HG03025 (cell line): ENCODE measurements around the gene OR2AE1.
A peak's percentile ranks its signal among the peaks of the same experiment; 100 is the strongest.
"Not testable (repeated sequence)": the region's sequence is repeated elsewhere in the genome, so short reads cannot be mapped to it uniquely, and the experiment has no call there.

Source experiments
- ATAC-seq: cut with Tn5 transposase; IDR thresholded peaks from one replicate; pipeline ENCODE4 v1.9.1; 2021; ENCODE audit warnings: mild to moderate bottlenecking, moderate library complexity; ENCODE audit not compliant: unreplicated experiment, low FRiP score

The OR2AE1 gene

GRCh38 chr7:99876933-99877332 is at the start of gene OR2AE1:
OR2AE1 (minus strand) TSS chr7:99877033; CDS start chr7:99877033, 0 bp downstream.
- ATAC-seq = no peak

GRCh38 chr7:99926321-99926720 is 49.5 kb upstream of the OR2AE1 start:
- ATAC-seq = no peak

- ATAC-seq = no peak
These were observed 46.4 kb upstream of the OR2AE1 start for GRCh38 chr7:99923200-99923599.

GRCh38 chr7:99920149-99920548 is 43.3 kb upstream of the OR2AE1 start:
- no peak for ATAC-seq

GRCh38 chr7:99919814-99920112 is 42.9 kb upstream of the OR2AE1 start:
- ATAC-seq = peak; percentile 4

- peak; percentile 96 for ATAC-seq
These were observed 42.4 kb upstream of the OR2AE1 start, which contains the start of gene TRIM4 for GRCh38 chr7:99918959-99919813. TRIM4 (minus strand) TSS chr7:99919530; CDS start chr7:99919401, 129 bp downstream.

GRCh38 chr7:99910976-99911375 is 34.1 kb upstream of the OR2AE1 start:
- ATAC-seq = no peak

GRCh38 chr7:99901581-99901980 is 24.7 kb upstream of the OR2AE1 start:
- no peak for ATAC-seq

GRCh38 chr7:99899830-99900519 is 23.1 kb upstream of the OR2AE1 start:
- ATAC-seq = no peak

- no peak for ATAC-seq
These were observed 22.0 kb upstream of the OR2AE1 start for GRCh38 chr7:99898836-99899235.

GRCh38 chr7:99898023-99898357 is 21.2 kb upstream of the OR2AE1 start:
- ATAC-seq = no peak

- ATAC-seq = no peak
These were observed 20.6 kb upstream of the OR2AE1 start for GRCh38 chr7:99897322-99898022.

GRCh38 chr7:99894738-99895137 is 17.9 kb upstream of the OR2AE1 start:
- ATAC-seq = no peak

GRCh38 chr7:99893280-99893679 is 16.4 kb upstream of the OR2AE1 start:
- no peak for ATAC-seq

- not testable (repeated sequence) for ATAC-seq
These were observed 13.5 kb upstream of the OR2AE1 start for GRCh38 chr7:99890348-99890747.

GRCh38 chr7:99888366-99888765 is 11.5 kb upstream of the OR2AE1 start:
- ATAC-seq = not testable (repeated sequence)

- no peak for ATAC-seq
These were observed 4.5 kb upstream of the OR2AE1 start for GRCh38 chr7:99881370-99881769.

GRCh38 chr7:99876491-99876890 is 342 bp downstream of the OR2AE1 start:
- no peak for ATAC-seq

GRCh38 chr7:99868246-99868645 is 8.6 kb downstream of the OR2AE1 start:
- no peak for ATAC-seq

- not testable (repeated sequence) for ATAC-seq
These were observed 9.4 kb downstream of the OR2AE1 start for GRCh38 chr7:99867477-99867876.

GRCh38 chr7:99863847-99864440 is 12.9 kb downstream of the OR2AE1 start:
- ATAC-seq = no peak
